ENCODE results near the gene MYH7B.
A peak's percentile ranks its signal among the peaks of the same experiment; 100 is the strongest.

Gene MYH7B

GRCh38 chr20:34978092-34978744 lies 22.6 kb downstream of the MYH7B start:
- no peak for DNase-seq

- DNase-seq, result no peak
These were observed 23.9 kb downstream of the MYH7B start for GRCh38 chr20:34979366-34980153.

- DNase-seq, result peak; percentile 35
These were observed 25.0 kb downstream of the MYH7B start for GRCh38 chr20:34980543-34981233.

- no peak for DNase-seq
These were observed 26.8 kb downstream of the MYH7B start for GRCh38 chr20:34982270-34983088.

- DNase-seq, result no peak
These were observed 27.6 kb downstream of the MYH7B start for GRCh38 chr20:34983089-34983820.

GRCh38 chr20:34983995-34984735 lies 28.5 kb downstream of the MYH7B start:
- DNase-seq, result no peak

GRCh38 chr20:34984756-34985261 lies 29.1 kb downstream of the MYH7B start:
- no peak for DNase-seq

GRCh38 chr20:34985461-34986310 lies 30.0 kb downstream of the MYH7B start:
- no peak for DNase-seq

GRCh38 chr20:34986311-34987287 lies 30.9 kb downstream of the MYH7B start:
- no peak for DNase-seq

GRCh38 chr20:34987288-34988190 lies 31.9 kb downstream of the MYH7B start:
- no peak for DNase-seq

- DNase-seq, result no peak
These were observed 32.5 kb downstream of the MYH7B start for GRCh38 chr20:34988191-34988540.

- DNase-seq, result no peak
These were observed 33.5 kb downstream of the MYH7B start for GRCh38 chr20:34989118-34989517.

GRCh38 chr20:34989670-34990069 lies 34.0 kb downstream of the MYH7B start:
- no peak for DNase-seq

GRCh38 chr20:34990231-34990630 lies 34.6 kb downstream of the MYH7B start:
- no peak for DNase-seq

GRCh38 chr20:34990661-34991214 lies 35.1 kb downstream of the MYH7B start:
- no peak for DNase-seq

- no peak for DNase-seq
These were observed 37.2 kb downstream of the MYH7B start for GRCh38 chr20:34992751-34993417.

- no peak for DNase-seq
These were observed 38.4 kb downstream of the MYH7B start for GRCh38 chr20:34993941-34994508.
